Measurements from ENCODE around the gene NUDT22. TPM values are rescaled to one million over a fixed set of nuclear protein-coding genes. Genes with fewer than 3 reads are reported as not detected.

NUDT22 gene
- total and polyA plus RNA-seq, 2 of the 4 experiments (the other 2 are of a cell fraction) = 21.3 to 44.6 TPM

DNA sequence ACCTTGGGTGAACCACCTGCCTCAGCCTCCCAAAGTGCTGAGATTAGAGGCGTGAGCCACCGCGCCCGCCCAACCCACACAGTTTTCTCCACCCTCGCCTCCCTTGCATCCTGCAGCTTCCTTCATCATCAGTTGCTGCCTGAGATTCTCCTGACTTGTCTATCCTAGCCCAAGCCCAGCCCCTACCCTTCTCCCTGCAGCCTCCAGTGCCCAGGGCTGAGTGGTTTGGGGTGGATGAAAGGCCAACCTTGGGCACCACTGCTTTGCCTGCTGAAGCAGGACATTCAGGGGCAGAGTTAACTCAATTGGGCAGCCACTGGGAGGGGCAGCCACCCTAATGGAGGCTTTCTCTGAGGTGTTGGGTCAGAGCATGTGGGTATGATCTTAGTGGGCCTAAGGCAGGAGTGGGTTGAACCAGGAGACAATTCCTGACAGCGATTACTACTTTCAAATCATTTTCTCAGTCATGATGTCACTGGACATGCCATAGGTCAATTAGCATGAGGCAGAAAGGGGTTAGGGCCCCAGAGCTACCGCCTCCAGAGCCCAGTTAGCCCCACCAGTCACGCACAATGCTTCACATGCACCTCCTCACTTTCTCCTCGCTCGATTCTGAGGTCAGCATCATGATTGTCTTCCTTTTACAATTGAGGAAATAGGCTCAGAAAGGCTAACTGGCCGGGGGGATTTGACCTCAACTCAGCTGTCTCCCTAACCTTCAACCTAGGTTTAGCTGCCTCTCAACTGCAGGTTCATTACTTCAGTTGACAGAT lies 13.8 kb downstream of the NUDT22 start:
- H3K4me1 ChIP-seq (ENCODE audit: control insufficient read depth, insufficient read depth, low read length) = peaks cover 14% of the 10 kb centered on the region
- H3K4ac ChIP-seq (ENCODE audit: low read depth, low read length) = peak overlapping the region; percentile 94
- in situ Hi-C loops (cut with MboI; ENCODE audit: low sequenced_read_pairs) = no loop called here
- peak overlapping the region; percentile 85 for H3K27ac ChIP-seq (ENCODE audit: insufficient read depth, low read length)
- H3K79me1 ChIP-seq (ENCODE audit: low read depth in 1 of 2, low read length in 2 of 2) = peaks cover 30 to 50% of the 10 kb centered on the region in 2 experiments; a peak in 3 of 4 replicates
- CTCF ChIA-PET = no interaction called here
- H4K91ac ChIP-seq (ENCODE audit: insufficient read depth, low read depth, low read length) = peak overlapping the region; percentile 74
- H2AK9ac ChIP-seq (replicated peaks; ENCODE audit: low read depth, low read length, poor library complexity) = peak overlapping the region; percentile 81
- ATAC-seq (ENCODE audit: low read depth) (no peak), DNase-seq (no peak)
- peak overlapping the region; percentile 81 for H3K4me2 ChIP-seq (ENCODE audit: low read depth, low read length)
- no peak overlapping the region for H2BK20ac ChIP-seq (ENCODE audit: low read depth, low read length)
- H3K18ac ChIP-seq (ENCODE audit: low read depth, low read length) = no peak overlapping the region
- no peak overlapping the region for H3K56ac ChIP-seq (ENCODE audit: extremely low read depth, insufficient read depth, low read length)
- H4K5ac ChIP-seq (ENCODE audit: low read depth, low read length) = peak overlapping the region; percentile 90
- peaks cover 13% of the 10 kb centered on the region for H4K20me1 ChIP-seq (ENCODE audit: insufficient read depth, low read length)
- no TSS peak for BruUV-seq (replicated peaks)
- peaks cover 14% of the 10 kb centered on the region for H3K9me1 ChIP-seq (ENCODE audit: insufficient read depth, low read length)
- peak overlapping the region; percentile 79 for H3K14ac ChIP-seq (replicated peaks; ENCODE audit: low read depth, low read length)
- H2AFZ ChIP-seq (replicated peaks; ENCODE audit: low read length, poor library complexity) = no peak overlapping the region
- peak overlapping the region; percentile 96 to 99 for H4K8ac ChIP-seq (ENCODE audit: low read depth in 2 of 2, low read length in 2 of 2)
- peak overlapping the region; percentile 77 for H2BK5ac ChIP-seq (ENCODE audit: low read depth, low read length, poor library complexity, severe bottlenecking)
- 0 out of 2 replicates have a peak overlapping the region, but pooled peaks have one; percentile 61 for H3K23ac ChIP-seq (ENCODE audit: low read depth, low read length)
- WGBS, 2 experiments (ENCODE audit: extremely low coverage in 2 of 2, insufficient read length in 1 of 2) = 100% methylated on average over 2 of the region's 11 CpGs; no CpG with 5 or more reads in 1 of the 2 experiments
- TF ChIP-seq MXI1 (IDR thresholded peaks at IDR 0.05; ENCODE audit: borderline replicate concordance, low read depth, low read length) (0 out of 2 replicates have a peak, but pooled peaks have one; percentile 9), FOS (IDR thresholded peaks at IDR 0.05; ENCODE audit: low read depth, low read length) (no peak)
- no peaks in the 10 kb centered on the region for H3K9me3 ChIP-seq (ENCODE audit: control insufficient read depth, insufficient read depth, low read length)
- H3K27me3 ChIP-seq (ENCODE audit: control insufficient read depth, insufficient read depth, low read length) = no peaks in the 10 kb centered on the region
- H3K36me3 ChIP-seq (ENCODE audit: control insufficient read depth, insufficient read depth, low read length) = peaks cover 31% of the 10 kb centered on the region
- peak overlapping the region; percentile 12; the same call in 2 of the 3 replicates for H2BK15ac ChIP-seq (ENCODE audit: low read depth, low read length)
- H2AK5ac ChIP-seq (ENCODE audit: low read depth, low read length) = peak overlapping the region; percentile 73
- dilution Hi-C loops (cut with HindIII; ENCODE audit: low sequenced_read_pairs, unreplicated experiment) = no loop called here
- H3K9ac ChIP-seq (ENCODE audit: low read depth, low read length) = peak overlapping the region; percentile 74
- H2BK120ac ChIP-seq (ENCODE audit: low read depth, low read length) = peak overlapping the region; percentile 1; the same call in 1 of the 2 replicates
- POLR2A ChIA-PET (ENCODE audit: unreplicated experiment) = no interaction called here
- intact Hi-C loops (cut with micrococcal nuclease) = loop anchor here (2.0 kb wide), 1 partner anchor 53 kb away; the partner anchor contains the start of gene STIP1
- H3K4me3 ChIP-seq (ENCODE audit: insufficient read depth, low read depth, low read length) = no peak overlapping the region

Measured in IMR-90 (cell line).